Endodermal cell (in vitro differentiated cells): ENCODE results near the gene KCTD12. TPM values are rescaled to one million over a fixed set of nuclear protein-coding genes. Genes with fewer than 3 reads are reported as not detected.
"Not testable (repeated sequence)": the region's sequence is repeated elsewhere in the genome, so short reads cannot be mapped to it uniquely, and the experiment has no call there.

Experiments used
- DNase-seq: peaks from one replicate; pipeline ENCODE4 v3.0.0-alpha.2; 2017
- H3K27ac ChIP-seq: 2 replicates; pipeline ENCODE4 v1.5.1; 2013; ENCODE audit warnings: mild to moderate bottlenecking, low read depth, low read length, moderate library complexity
- H3K27me3 ChIP-seq: 2 replicates; pipeline ENCODE4 v1.6.1; 2013; ENCODE audit warnings: mild to moderate bottlenecking, low read length, moderate library complexity; ENCODE audit not compliant: insufficient read depth, control insufficient read depth, poor library complexity, severe bottlenecking
- H3K36me3 ChIP-seq: 2 replicates; pipeline ENCODE4 v1.7.0; 2013; ENCODE audit warnings: mild to moderate bottlenecking, low read length, moderate library complexity; ENCODE audit not compliant: control insufficient read depth, insufficient read depth
- H3K4me1 ChIP-seq: one replicate; pipeline ENCODE4 v1.7.0; 2013; ENCODE audit warnings: low read length; ENCODE audit not compliant: control insufficient read depth, insufficient read depth
- H3K4me3 ChIP-seq: 2 replicates; pipeline ENCODE4 v1.5.1; 2013; ENCODE audit warnings: mild to moderate bottlenecking, low read length, moderate library complexity
- H3K9ac ChIP-seq: 2 replicates; pipeline ENCODE4 v1.6.1; 2013; ENCODE audit warnings: mild to moderate bottlenecking, low read length, moderate library complexity; ENCODE audit not compliant: poor library complexity, severe bottlenecking; ENCODE audit errors: extremely low read depth
- H3K9me3 ChIP-seq: 2 replicates; pipeline ENCODE4 v1.6.1; 2013; ENCODE audit warnings: mild to moderate bottlenecking, low read length, moderate library complexity; ENCODE audit not compliant: control insufficient read depth
- H3K27ac Mint-ChIP-seq: 2 replicates; pipeline ENCODE4 v1.8.0; 2020; ENCODE audit warnings: mixed read lengths
- H3K27me3 Mint-ChIP-seq: 2 replicates; pipeline ENCODE4 v1.8.0; 2021; ENCODE audit warnings: mild to moderate bottlenecking, mixed read lengths; ENCODE audit not compliant: insufficient read depth
- H3K36me3 Mint-ChIP-seq: 2 replicates; pipeline ENCODE4 v1.8.0; 2020; ENCODE audit warnings: low read depth, mixed read lengths
- H3K4me1 Mint-ChIP-seq: 2 replicates; pipeline ENCODE4 v1.8.0; 2020; ENCODE audit warnings: mixed read lengths
- H3K4me3 Mint-ChIP-seq: 2 replicates; pipeline ENCODE4 v1.8.0; 2020; ENCODE audit warnings: mild to moderate bottlenecking, moderate library complexity, mixed read lengths
- H3K9me3 Mint-ChIP-seq: 2 replicates; pipeline ENCODE4 v1.8.0; 2020; ENCODE audit warnings: mild to moderate bottlenecking, mixed read lengths
- WGBS, 2 experiments: methylation state at CpG; one replicate each; pipeline versions ENCODE4 v1.1.5 to v1.1.7; 2013; ENCODE audit warnings: missing lambda C conversion rate in 2 of 2, mixed read lengths in 1 of 2; ENCODE audit not compliant: insufficient coverage in 1 of 2, insufficient read length in 1 of 2; 5-methylcytosine and 5-hydroxymethylcytosine counted together
- total RNA-seq, 2 donors: library from RNA; stranded (reverse); fragmentation: NEBNext Ultra II Directional in 1 of 2; extraction: Animal tissue kit (Norgen Biotek cat#: 25700) in 1 of 2; gene quantifications; 2 replicates in 1 of 2; 3 replicates in 1 of 2; pipeline ENCODE4 v1.2.1, GENCODE V29; 2021
- TF ChIP-seq, protein P1 (sequence below): fragments of 200-600 bp; sonication (generic); conservative IDR thresholded peaks from 2 replicates; pipeline ENCODE4 v1.5.0; 2021; ENCODE audit warnings: antibody characterized with exemption, mild to moderate bottlenecking

KCTD12 gene
- total RNA-seq, 2 donors from 2014 or later, result 1.3 to 2.6 TPM

DNA sequence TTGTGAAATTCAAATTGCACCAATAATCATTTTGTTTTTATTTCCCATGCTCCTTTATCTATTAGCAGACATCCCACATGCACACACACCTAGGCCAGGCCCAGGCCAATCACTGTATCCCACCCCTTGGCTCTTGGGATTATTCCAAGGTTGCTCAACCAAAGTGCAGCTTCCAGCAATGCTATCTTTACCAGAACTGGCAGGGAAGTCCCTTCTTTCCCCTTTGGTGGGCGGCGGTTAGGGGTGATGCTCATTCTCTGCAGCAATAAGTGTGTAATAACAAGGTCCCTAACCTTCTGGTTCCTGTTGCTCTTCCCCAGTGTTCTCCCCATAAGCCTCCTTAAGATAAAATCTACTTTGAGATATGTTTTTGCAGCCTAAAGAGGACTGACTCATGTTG lies 18.3 kb upstream of the KCTD12 start:
- no peak overlapping the region for H3K9ac ChIP-seq
- no peaks in the 10 kb centered on the region for H3K27me3 ChIP-seq
- Mint-ChIP-seq H3K4me1 (peaks cover 4% of the 10 kb centered on the region), H3K27me3 (peaks cover 7% of the 10 kb centered on the region), H3K36me3 (no peaks in the 10 kb centered on the region), H3K27ac (no peak overlapping the region), H3K9me3 (peaks cover 2% of the 10 kb centered on the region), H3K4me3 (no peak overlapping the region)
- H3K27ac ChIP-seq, result no peak overlapping the region
- DNase-seq, result no peak
- peaks cover 5% of the 10 kb centered on the region for H3K4me1 ChIP-seq
- H3K9me3 ChIP-seq, result peaks cover 9% of the 10 kb centered on the region
- no peak overlapping the region for H3K4me3 ChIP-seq
- H3K36me3 ChIP-seq, result no peaks in the 10 kb centered on the region
- TF ChIP-seq, protein P1, sequence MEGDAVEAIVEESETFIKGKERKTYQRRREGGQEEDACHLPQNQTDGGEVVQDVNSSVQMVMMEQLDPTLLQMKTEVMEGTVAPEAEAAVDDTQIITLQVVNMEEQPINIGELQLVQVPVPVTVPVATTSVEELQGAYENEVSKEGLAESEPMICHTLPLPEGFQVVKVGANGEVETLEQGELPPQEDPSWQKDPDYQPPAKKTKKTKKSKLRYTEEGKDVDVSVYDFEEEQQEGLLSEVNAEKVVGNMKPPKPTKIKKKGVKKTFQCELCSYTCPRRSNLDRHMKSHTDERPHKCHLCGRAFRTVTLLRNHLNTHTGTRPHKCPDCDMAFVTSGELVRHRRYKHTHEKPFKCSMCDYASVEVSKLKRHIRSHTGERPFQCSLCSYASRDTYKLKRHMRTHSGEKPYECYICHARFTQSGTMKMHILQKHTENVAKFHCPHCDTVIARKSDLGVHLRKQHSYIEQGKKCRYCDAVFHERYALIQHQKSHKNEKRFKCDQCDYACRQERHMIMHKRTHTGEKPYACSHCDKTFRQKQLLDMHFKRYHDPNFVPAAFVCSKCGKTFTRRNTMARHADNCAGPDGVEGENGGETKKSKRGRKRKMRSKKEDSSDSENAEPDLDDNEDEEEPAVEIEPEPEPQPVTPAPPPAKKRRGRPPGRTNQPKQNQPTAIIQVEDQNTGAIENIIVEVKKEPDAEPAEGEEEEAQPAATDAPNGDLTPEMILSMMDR, result no peak
- 86 to 89% methylated on average over 2 of the region's 2 CpGs for WGBS, 2 experiments

DNA sequence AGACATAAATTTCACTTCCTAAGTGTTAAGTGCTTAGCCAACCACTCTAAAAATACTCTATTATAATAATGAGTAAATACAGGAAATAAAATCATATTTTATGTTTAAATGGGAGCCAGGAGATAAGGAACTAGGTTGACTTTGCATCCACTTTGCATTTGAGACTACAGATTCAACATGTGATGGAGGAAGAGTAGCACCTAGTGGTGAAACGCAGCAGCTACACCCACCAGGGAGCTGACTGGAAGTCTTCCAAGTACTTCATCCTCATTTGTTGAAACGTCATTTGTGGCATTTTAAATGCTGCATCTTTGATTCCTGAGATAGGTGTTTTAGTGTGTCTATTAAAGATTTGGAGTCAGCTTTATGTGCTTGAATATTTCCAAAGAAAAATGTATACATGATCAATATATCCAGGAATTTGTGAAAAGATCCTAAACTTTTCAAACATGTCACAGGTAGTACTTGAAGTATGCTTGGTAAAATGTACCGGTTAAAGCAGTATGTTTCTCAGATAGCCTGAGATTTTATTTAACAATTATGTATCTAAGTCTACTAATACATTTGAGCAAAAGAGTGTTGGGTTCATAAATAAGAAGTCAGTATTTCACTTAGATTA lies 17.4 kb upstream of the KCTD12 start:
- H3K27ac Mint-ChIP-seq, result no peak overlapping the region
- peaks cover 11% of the 10 kb centered on the region for H3K9me3 Mint-ChIP-seq
- peak; percentile 91 for DNase-seq
- H3K27me3 Mint-ChIP-seq, result peaks cover 7% of the 10 kb centered on the region
- Histone ChIP-seq H3K36me3 (no peaks in the 10 kb centered on the region), H3K9me3 (peaks cover 17% of the 10 kb centered on the region), H3K9ac (no peak overlapping the region), H3K4me3 (no peak overlapping the region), H3K27ac (no peak overlapping the region), H3K27me3 (no peaks in the 10 kb centered on the region), H3K4me1 (peaks cover 5% of the 10 kb centered on the region)
- TF ChIP-seq, protein P1, result peak; percentile 98
- peaks cover 4% of the 10 kb centered on the region for H3K4me1 Mint-ChIP-seq
- WGBS, 2 experiments, result 33% methylated on average over 3 of the region's 3 CpGs; no CpG with 5 or more reads in 1 of the 2 experiments
- H3K36me3 Mint-ChIP-seq, result peaks cover 2% of the 10 kb centered on the region
- H3K4me3 Mint-ChIP-seq, result no peak overlapping the region

DNA sequence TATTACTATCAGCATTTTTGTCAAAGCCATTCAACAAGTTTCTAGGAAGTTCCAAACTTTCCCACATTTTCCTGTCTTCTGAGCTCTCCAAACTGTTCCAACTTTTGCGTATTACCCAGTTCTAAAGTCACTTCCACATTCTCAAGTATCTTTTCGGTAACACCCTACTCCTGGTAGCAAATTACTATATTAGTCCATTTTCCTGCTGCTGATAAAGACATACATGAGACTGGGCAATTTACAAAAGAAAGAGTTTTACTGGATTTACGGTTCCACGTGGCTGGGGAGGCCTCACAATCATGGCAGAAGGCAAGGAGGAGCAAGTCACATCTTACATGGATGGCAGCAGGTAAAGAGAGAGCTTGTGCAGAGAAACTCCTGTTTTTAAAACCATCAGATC lies 12.9 kb upstream of the KCTD12 start:
- peaks cover 19% of the 10 kb centered on the region for H3K9me3 Mint-ChIP-seq
- H3K27ac Mint-ChIP-seq, H3K36me3 ChIP-seq, H3K27me3 ChIP-seq, H3K4me1 Mint-ChIP-seq, H3K27ac ChIP-seq, DNase-seq, H3K4me3 Mint-ChIP-seq, H3K36me3 Mint-ChIP-seq, H3K4me1 ChIP-seq, H3K4me3 ChIP-seq, H3K9ac ChIP-seq: not testable (repeated sequence)
- 84% methylated on average over 2 to 4 of the region's 4 CpGs for WGBS, 2 experiments
- peaks cover 26% of the 10 kb centered on the region for H3K27me3 Mint-ChIP-seq
- peaks cover 25% of the 10 kb centered on the region for H3K9me3 ChIP-seq

DNA sequence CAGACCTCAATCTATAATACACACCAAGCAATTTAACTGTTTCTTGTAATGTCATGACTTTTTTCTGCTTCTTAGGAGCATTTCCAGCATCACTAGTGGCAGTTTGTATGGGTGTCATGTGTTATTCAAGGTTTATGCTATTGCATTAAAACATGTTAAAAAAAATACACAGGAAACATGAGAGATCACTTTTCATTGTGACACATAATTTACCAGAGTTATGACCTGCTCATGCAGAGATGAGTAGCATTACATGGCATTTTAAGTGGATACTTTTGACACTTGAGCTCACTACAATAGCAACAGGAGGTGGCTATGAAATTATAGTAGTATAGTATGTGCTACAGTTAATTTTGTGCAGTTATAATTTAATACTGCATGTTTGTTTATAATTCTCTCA lies 11.0 kb upstream of the KCTD12 start:
- H3K9ac ChIP-seq, H3K4me3 Mint-ChIP-seq, H3K36me3 Mint-ChIP-seq, H3K4me1 Mint-ChIP-seq, H3K4me1 ChIP-seq, H3K36me3 ChIP-seq, DNase-seq, H3K4me3 ChIP-seq, H3K27ac Mint-ChIP-seq, H3K27ac ChIP-seq: not testable (repeated sequence)
- H3K9me3 Mint-ChIP-seq, result peaks cover 19% of the 10 kb centered on the region
- H3K27me3 Mint-ChIP-seq, result peaks cover 41% of the 10 kb centered on the region
- Histone ChIP-seq H3K27me3 (peaks cover 25% of the 10 kb centered on the region), H3K9me3 (peaks cover 25% of the 10 kb centered on the region)
